ENCODE measurements around the gene TBC1D22A.

GRCh38 chr22:46954781-46955180 lies 192.3 kb downstream of the TBC1D22A start:
- TF ChIP-seq CTCF (IDR thresholded peaks at IDR 0.05) (no peak), EZH2 (IDR thresholded peaks at IDR 0.05) (no peak), EZH2phosphoT487 (IDR thresholded peaks at IDR 0.05) (no peak)

Measured in neural progenitor cell (in vitro differentiated cells).